Aorta (tissue), 5 donors: ENCODE results near the gene ANKRD10. TPM values are rescaled to one million over a fixed set of nuclear protein-coding genes. Genes with fewer than 3 reads are reported as not detected.

ENCODE experiments used
- ATAC-seq: fragments of 200-7000 bp; cut with Tn5 transposase; one replicate; pipeline ENCODE4 v1.9.1; 2022; ENCODE audit warnings: moderate library complexity; ENCODE audit not compliant: low FRiP score
- DNase-seq, 2 donors: peaks; one replicate each; pipeline ENCODE4 v3.0.0-alpha.2; 2020
- H3K27ac ChIP-seq, 2 donors: one replicate each; pipeline ENCODE4 v1.5.1; 2013; ENCODE audit warnings: low read length in 2 of 2, mild to moderate bottlenecking in 2 of 2, moderate library complexity in 2 of 2, control low read depth in 1 of 2, inconsistent platforms in 1 of 2, low read depth in 1 of 2
- H3K27me3 ChIP-seq, 2 donors: one replicate each; pipeline ENCODE4 v1.6.1; 2013; ENCODE audit warnings: control low read depth in 1 of 2, low read length in 1 of 2, mild to moderate bottlenecking in 1 of 2, moderate library complexity in 1 of 2; ENCODE audit not compliant: insufficient read depth in 2 of 2, control insufficient read depth in 1 of 2
- H3K36me3 ChIP-seq, 2 donors: one replicate each; pipeline ENCODE4 v1.6.1; 2013; ENCODE audit warnings: control low read depth in 1 of 2, low read length in 1 of 2, mild to moderate bottlenecking in 1 of 2; ENCODE audit not compliant: insufficient read depth in 2 of 2, control insufficient read depth in 1 of 2
- H3K4me1 ChIP-seq, 2 donors: one replicate each; pipeline ENCODE4 v1.6.1; 2013; ENCODE audit warnings: low read length in 2 of 2, control low read depth in 1 of 2, mild to moderate bottlenecking in 1 of 2, moderate library complexity in 1 of 2; ENCODE audit not compliant: insufficient read depth in 2 of 2, control insufficient read depth in 1 of 2
- H3K4me3 ChIP-seq, 2 donors: one replicate each; pipeline ENCODE4 v1.5.1; 2013; ENCODE audit warnings: low read length in 2 of 2, control low read depth in 1 of 2, mild to moderate bottlenecking in 1 of 2
- H3K9me3 ChIP-seq: one replicate; pipeline ENCODE4 v1.6.1; 2013; ENCODE audit warnings: mild to moderate bottlenecking, low read length; ENCODE audit not compliant: control insufficient read depth
- WGBS, 2 donors: extraction: QIAGEN DNeasy Blood & Tissue Kit; methylation state at CpG; one replicate each; pipeline ENCODE4 v1.1.7; 2013; 5-methylcytosine and 5-hydroxymethylcytosine counted together
- intact Hi-C, 2 donors: fragments of 100-400 bp; cut with DNase I; formaldehyde crosslinking; loops; one replicate each; pipeline versions ENCODE4 v1.14.2 to v1.15.0; 2022
- polyA plus RNA-seq, 2 donors: library from polyadenylated mRNA; stranded (reverse); fragments of 200-250 nt; gene quantifications; one replicate each; pipeline ENCODE4 v1.2.3, GENCODE V29; 2013
- total RNA-seq, 2 donors: library from RNA; stranded (reverse); fragmentation: NEBNext Ultra II Directional; extraction: Animal tissue kit (Norgen Biotek cat#: 25700); gene quantifications; one replicate each; pipeline ENCODE4 v1.2.1, GENCODE V29; 2021
- donor health status: healthy with polysubstance abuse.
- donor health status: Bipolar disorder and iron deficiency.
- donor health status: DM: no; HTN: no; CAD: no.
- donor health status: DM: no; HTN: no; CAD: no.
- donor health status: DM: yes; HTN: yes; CAD: no.

ANKRD10 gene
- total and polyA plus RNA-seq, 4 donors = 44.1 to 275 (median 168) TPM

DNA sequence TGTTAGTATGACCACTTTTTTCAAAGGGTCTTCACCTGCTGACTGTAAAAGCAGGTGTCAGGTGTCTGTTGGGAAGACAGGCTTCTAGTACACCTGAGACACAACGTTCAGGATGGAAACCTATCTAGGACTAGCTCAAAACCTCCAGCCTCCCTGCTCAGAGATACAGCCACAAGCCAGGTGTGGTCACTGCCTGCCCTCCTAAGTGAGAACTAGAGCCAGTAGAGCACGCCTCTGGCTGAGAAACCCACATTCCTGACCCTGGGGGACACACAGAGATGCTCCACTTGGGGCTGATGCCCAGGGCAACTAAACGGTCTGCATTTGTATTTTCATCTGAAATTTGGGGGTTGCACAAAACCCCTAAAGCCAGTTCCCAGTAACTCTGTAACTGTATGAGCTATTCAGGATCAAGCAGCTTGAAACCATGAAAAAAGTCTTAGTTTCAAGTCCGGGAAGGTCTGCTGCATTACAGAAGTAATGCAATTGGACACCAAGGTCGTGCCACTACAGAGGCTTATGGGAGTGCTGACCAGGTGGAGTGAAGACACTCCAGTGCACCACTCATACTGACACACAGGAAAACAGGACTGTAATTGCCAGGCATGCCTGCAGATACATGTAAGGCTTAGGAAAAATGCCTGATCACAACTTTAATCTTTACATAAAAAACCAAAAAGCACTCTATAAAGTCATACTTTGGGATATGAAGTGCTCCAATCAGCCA lies 27.8 kb downstream of the ANKRD10 start:
- 51 to 63% methylated on average over 5 of the region's 5 CpGs for WGBS, 2 donors
- Histone ChIP-seq H3K36me3 (no peaks in the 10 kb centered on the region), H3K9me3 (no peaks in the 10 kb centered on the region), H3K27ac (no peak overlapping the region), H3K4me3 (no peak overlapping the region), H3K4me1 (no peaks in the 10 kb centered on the region), H3K27me3 (no peaks in the 10 kb centered on the region)
- intact Hi-C loops = no loop called here
- DNase-seq = no peak
- no peak for ATAC-seq

DNA sequence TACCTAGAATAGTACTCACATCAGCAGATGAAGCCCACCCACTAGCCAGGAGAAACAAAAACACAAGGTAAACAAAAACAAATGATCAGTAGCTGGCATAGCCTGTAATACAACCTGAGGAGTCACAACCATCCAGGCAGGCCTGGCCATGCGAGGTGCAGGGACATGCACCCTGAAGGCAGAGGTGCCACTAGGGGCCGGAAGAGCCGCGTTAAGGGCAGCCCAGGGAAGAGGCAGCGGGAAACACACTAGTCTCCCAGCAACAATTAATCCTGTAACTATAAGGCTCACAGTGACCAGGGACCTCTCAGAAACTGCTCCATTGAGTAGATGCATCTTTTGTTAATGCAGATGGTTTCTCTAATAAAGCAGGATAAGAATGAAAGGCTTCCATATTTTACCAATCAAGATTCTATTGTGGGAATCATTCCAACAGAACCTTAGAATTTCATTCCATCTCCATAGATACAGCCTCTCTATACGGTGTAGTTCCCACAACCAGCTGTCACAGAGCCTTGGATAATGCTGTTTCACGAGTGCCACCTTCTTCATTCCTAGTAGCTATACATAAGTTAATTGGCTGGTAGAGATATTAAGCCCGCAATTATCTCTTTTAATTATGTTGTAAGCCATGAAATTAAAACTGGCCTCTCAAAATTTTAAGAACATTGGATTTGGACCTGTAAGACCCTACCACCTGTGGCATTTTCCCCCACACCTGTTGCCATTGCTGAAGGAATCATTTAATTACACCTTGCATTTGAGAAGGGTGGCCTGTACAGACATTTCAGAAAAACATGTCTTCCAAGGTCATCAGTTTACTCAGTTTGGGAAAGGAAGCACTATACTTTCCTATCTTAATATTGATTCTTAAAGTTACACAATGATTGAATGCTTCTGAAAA lies 28.7 kb downstream of the ANKRD10 start:
- no peaks in the 10 kb centered on the region for H3K9me3 ChIP-seq
- no peaks in the 10 kb centered on the region for H3K27me3 ChIP-seq
- ATAC-seq (no peak), DNase-seq (no peak)
- H3K4me3 ChIP-seq = no peak overlapping the region
- no peak overlapping the region for H3K27ac ChIP-seq
- WGBS, 2 donors = 59% methylated on average over 8 of the region's 8 CpGs
- intact Hi-C loops = no loop called here
- H3K36me3 ChIP-seq = no peaks in the 10 kb centered on the region
- no peaks in the 10 kb centered on the region for H3K4me1 ChIP-seq

DNA sequence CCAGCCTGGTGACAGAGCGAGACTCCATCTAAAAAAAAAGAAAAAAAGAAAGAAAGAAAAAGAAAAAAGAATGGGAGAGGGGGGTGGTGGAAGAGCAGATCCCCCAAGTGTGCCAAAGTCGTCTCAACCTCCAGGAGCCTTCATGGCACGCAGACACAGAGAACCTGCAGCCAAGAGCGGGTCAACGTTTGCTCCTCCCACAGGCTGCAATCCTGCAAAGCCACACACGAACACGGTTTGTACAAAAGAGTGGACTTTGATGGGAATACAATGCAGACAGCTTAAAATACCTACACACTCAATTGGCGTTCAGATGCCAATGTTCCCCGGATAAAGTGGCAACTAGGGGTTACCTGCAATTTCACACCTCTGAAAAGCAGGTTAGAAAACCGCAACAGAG lies 29.4 kb downstream of the ANKRD10 start:
- 81 to 83% methylated on average over 10 of the region's 10 CpGs for WGBS, 2 donors
- no peak overlapping the region for H3K4me3 ChIP-seq
- H3K27me3 ChIP-seq = no peaks in the 10 kb centered on the region
- intact Hi-C loops = no loop called here
- H3K27ac ChIP-seq = no peak overlapping the region
- no peaks in the 10 kb centered on the region for H3K36me3 ChIP-seq
- H3K4me1 ChIP-seq = no peaks in the 10 kb centered on the region
- DNase-seq = no peak
- no peak for ATAC-seq
- no peaks in the 10 kb centered on the region for H3K9me3 ChIP-seq

DNA sequence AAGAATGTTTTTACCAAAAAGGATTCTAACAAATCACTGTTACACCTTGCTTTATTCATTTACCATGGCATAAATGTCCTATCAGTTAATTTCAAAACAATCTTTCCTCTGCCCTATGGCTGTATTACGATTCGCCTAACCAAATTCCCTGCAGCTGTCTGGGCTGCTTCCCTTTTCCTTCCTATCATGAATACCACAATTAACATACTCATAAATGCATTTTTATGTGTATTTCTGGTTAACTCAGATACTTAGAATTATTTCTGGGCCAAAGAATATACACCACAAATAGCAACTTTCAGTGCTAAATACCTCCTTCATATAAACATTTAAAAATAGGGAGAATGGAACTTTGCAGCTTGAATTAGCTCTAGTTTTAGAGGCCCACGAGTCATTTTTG lies 30.4 kb downstream of the ANKRD10 start:
- Histone ChIP-seq H3K9me3 (no peaks in the 10 kb centered on the region), H3K4me1 (no peaks in the 10 kb centered on the region), H3K36me3 (no peaks in the 10 kb centered on the region), H3K4me3 (no peak overlapping the region), H3K27me3 (no peaks in the 10 kb centered on the region), H3K27ac (no peak overlapping the region)
- no peak for ATAC-seq
- intact Hi-C loops = no loop called here
- no peak for DNase-seq
- 39 to 48% methylated on average over 3 of the region's 3 CpGs for WGBS, 2 donors

DNA sequence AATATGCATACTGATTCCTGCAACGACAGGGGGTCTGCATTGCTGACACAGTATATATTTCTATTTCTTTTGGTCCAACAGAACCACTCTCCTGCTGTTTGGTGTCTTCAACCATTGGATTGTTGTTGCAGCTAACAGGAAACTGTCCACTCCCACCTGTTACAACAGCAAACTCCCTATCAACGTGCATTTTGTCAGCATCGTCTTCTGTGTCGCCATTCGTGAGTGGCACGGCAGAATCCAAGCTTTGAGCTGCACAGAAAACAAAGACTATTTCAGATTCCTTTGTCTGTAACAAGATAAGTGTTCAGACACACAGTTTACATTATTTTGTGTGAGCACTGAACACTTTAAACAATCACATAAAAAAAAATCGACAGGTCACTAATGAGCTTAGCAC lies 31.3 kb downstream of the ANKRD10 start:
- no peak overlapping the region for H3K4me3 ChIP-seq
- H3K27me3 ChIP-seq = no peaks in the 10 kb centered on the region
- no peaks in the 10 kb centered on the region for H3K36me3 ChIP-seq
- no peaks in the 10 kb centered on the region for H3K9me3 ChIP-seq
- no peak overlapping the region for H3K27ac ChIP-seq
- 88 to 93% methylated on average over 7 of the region's 7 CpGs for WGBS, 2 donors
- intact Hi-C loops = no loop called here
- DNase-seq (no peak), ATAC-seq (no peak)
- H3K4me1 ChIP-seq = no peaks in the 10 kb centered on the region

DNA sequence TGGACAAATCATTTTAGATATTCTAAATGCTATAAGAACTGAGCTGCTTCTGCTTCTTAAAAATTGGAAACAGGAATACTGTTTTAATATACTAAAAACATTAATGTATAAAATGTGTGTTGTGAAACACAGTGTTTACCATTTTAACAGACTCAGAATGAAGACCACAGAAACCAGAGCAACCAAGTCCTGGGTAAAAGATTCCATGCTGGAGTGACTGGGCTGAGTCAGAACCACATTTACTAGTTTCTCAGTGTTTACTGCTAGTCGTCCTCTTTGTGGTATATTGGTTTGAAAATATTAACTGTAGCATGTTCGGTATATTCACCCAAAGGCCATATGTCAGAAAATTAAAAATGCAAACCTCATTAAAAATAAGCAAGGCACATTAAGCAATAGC lies 31.9 kb downstream of the ANKRD10 start:
- Histone ChIP-seq H3K9me3 (no peaks in the 10 kb centered on the region), H3K4me1 (no peaks in the 10 kb centered on the region), H3K4me3 (no peak overlapping the region), H3K27ac (no peak overlapping the region), H3K36me3 (no peaks in the 10 kb centered on the region), H3K27me3 (no peaks in the 10 kb centered on the region)
- 78 to 87% methylated on average over 2 of the region's 2 CpGs for WGBS, 2 donors
- ATAC-seq (no peak), DNase-seq (no peak)
- intact Hi-C loops = no loop called here

DNA sequence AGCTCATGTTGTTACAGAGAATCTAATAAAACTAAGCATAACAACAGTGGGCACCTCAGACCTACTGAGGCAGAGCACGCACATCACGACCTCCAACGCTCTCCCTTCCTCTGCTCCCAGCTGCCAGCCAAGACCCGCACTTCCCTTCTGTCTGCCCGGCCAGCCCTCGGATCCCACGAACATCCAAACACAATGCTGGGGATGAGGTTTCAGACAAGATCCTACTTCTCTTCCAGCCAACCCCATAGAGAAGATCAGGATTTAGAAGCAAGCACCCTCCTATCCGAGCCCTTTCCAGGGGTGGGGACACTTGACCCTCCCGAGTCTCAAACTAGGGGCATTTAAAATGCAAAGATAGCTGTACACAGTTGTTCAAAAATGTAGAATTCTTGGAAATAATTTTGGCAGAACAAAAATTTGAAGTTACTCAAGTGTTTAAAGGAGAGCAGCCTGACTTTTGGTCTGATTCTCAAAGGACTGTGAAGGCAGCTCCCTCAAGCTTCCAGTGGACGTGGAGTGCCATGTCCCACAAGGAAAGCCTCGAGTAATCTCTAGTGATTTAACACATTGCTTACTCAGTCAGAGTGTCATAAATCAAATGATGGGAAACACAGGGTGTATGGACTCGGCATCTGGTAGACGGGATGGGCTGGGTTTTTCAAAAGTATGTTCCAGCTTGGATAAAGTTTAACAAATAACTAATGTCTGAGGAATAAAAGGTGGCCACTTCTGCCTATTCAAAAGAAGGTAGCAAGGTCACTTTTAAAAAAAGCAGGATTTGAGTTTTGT lies 32.8 kb downstream of the ANKRD10 start:
- no peak for DNase-seq
- Histone ChIP-seq H3K27ac (no peak overlapping the region), H3K4me3 (no peak overlapping the region), H3K27me3 (no peaks in the 10 kb centered on the region), H3K9me3 (no peaks in the 10 kb centered on the region), H3K4me1 (no peaks in the 10 kb centered on the region), H3K36me3 (no peaks in the 10 kb centered on the region)
- WGBS, 2 donors = 81 to 84% methylated on average over 13 of the region's 13 CpGs
- intact Hi-C loops = no loop called here
- ATAC-seq = no peak

DNA sequence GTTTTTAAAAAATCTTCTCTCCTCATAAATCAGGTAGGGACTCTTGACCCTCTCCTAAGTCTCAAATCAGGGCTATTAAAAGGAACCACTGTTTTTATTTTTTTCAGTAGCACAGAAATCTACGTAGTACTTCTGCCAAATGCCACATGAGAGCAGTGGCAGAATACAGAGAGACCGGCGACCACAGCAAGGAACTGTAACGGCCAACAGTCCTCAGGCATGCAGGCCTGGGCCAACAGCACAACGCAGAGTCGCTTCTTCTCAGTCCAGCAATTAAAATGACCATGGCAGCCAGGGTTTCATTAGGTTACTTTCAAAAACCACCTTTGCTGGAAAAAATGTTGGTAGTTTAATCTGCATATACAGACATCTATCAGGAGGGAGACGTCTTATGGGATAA lies 34.2 kb downstream of the ANKRD10 start:
- ATAC-seq = no peak
- 68 to 74% methylated on average over 7 of the region's 7 CpGs for WGBS, 2 donors
- Histone ChIP-seq H3K36me3 (no peaks in the 10 kb centered on the region), H3K4me3 (no peak overlapping the region), H3K27me3 (no peaks in the 10 kb centered on the region), H3K9me3 (no peaks in the 10 kb centered on the region), H3K27ac (no peak overlapping the region), H3K4me1 (no peaks in the 10 kb centered on the region)
- intact Hi-C loops = no loop called here
- no peak for DNase-seq
